SH-SY5Y (cell line): ENCODE measurements around the gene AGPAT3.

Source experiments
- GATA2 ChIP-seq: IDR thresholded peaks from 2 replicates; pipeline ENCODE4 v1.6.1; 2011; ENCODE audit warnings: mild to moderate bottlenecking, low read depth, low read length
- GATA3 ChIP-seq: IDR thresholded peaks from 2 replicates; pipeline ENCODE4 v1.6.1; 2011; ENCODE audit warnings: low read depth, mild to moderate bottlenecking, low read length, moderate library complexity

AGPAT3 gene

GRCh38 chr21:44021064-44021463 lies 156.0 kb downstream of the AGPAT3 start:
- no peak for TF ChIP-seq GATA3
- no peak for TF ChIP-seq GATA2

GRCh38 chr21:44024257-44024656 lies 159.2 kb downstream of the AGPAT3 start:
- no peak for TF ChIP-seq GATA2
- TF ChIP-seq GATA3: no peak

GRCh38 chr21:44024887-44025353 lies 159.9 kb downstream of the AGPAT3 start:
- TF ChIP-seq GATA2 (no peak), GATA3 (no peak)

- no peak for TF ChIP-seq GATA2
- no peak for TF ChIP-seq GATA3
These were observed 162.7 kb downstream of the AGPAT3 start for GRCh38 chr21:44027607-44028286.

GRCh38 chr21:44028287-44028659 lies 163.2 kb downstream of the AGPAT3 start:
- TF ChIP-seq GATA2 (no peak), GATA3 (no peak)

GRCh38 chr21:44029460-44030087 lies 164.6 kb downstream of the AGPAT3 start:
- TF ChIP-seq GATA3: no peak
- no peak for TF ChIP-seq GATA2

- TF ChIP-seq GATA2: no peak
- no peak for TF ChIP-seq GATA3
These were observed 170.2 kb downstream of the AGPAT3 start for GRCh38 chr21:44035244-44035643.
